ENCODE results near the gene PDE3B. TPM values are rescaled to one million over a fixed set of nuclear protein-coding genes. Genes with fewer than 3 reads are reported as not detected.
"Not testable (repeated sequence)": the region's sequence is repeated elsewhere in the genome, so short reads cannot be mapped to it uniquely, and the experiment has no call there.

The PDE3B gene
- total RNA-seq, 1 donor from 2014 or later: 0.17 TPM

DNA sequence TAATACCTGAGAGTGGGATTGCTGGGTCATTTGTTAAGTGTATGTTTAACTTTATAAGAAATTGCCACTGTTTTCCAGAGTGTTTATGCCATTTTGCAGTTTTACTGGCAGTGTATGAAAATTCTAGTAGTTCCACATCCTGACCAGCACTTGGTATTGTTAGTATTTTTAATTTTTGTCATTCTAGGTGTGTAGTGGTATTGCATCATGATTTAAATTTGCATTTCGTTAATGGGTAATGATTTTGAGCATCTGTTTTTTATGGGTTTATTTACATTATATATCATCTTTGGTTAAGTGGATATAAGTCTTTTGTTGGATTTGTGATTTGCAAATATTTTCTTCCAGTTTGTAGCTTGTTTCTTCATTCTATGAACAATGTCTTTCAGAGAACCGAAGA is 34.7 kb downstream of the PDE3B start:
- DNase-seq: no peak

DNA sequence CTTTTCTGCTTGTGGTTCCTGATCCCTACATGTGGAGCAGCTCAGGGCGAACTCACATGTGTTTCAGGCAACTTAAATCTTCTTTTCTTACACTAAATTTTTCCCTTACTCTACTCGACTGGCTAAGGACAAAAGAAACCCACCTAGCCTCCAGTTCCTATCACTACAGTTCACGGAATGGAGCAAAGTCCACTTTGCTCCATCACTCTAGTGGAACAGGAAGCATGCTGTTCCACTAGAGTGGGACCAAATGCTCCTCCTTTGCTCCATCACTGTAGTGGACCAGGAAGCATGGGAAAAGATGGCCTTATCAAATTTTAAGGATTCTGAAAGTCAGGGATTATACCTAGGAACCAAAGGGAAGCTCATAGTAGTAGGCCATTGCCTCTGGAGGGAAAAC is 36.1 kb downstream of the PDE3B start:
- no peak for DNase-seq

GRCh38 chr11:14684234-14684915 is 40.8 kb downstream of the PDE3B start:
- DNase-seq: not testable (repeated sequence)

DNA sequence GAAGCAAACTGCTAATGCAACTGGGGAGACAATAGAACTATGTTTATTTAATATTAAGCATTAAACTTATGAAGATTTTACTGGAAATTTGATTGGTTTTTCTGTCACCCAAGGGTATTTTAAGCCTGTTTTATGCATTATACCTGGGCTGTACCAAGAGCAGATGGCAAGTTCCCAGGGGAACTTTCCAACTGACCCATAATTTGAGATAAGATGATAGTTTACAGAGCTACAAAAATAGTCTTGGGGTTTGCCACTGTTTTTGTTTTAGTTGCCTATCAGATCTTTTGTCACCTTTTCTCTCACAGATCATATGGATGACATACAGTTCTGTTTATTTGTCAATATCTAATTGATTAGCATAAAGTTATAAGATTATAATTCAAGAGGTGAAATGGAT is 43.9 kb downstream of the PDE3B start:
- DNase-seq: no peak

DNA sequence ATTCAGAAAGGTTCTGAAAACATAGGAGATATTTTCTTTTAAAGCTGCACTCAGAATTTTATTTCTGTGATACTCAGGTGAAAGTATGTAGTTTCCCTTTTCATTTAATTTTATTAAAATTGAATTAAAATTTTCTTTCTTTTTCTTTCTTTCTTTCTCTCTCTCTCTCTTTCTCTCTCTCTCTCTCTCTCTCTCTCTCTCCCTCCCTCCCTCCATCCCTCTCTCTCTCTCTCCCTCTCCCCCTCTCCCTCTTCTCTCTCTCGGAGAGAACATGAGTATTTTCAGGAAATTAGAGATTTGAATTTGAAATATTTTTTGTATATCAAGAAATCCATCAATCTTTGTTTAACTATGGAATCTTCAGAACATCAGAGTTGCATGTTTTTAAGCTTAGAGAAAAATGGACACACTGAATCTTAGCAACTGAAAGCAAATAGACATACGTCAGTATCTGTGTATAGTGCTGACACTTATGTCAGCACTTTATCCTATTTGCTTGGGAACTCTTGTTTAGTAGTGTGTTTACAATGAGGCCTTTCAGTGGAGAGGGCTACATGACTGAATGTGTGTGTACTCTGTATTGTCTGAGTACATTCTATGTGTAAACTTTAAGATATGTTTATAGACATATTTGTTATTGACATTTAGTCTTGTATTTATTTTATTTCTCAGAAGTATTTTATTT is 44.5 kb downstream of the PDE3B start:
- DNase-seq: no peak

- DNase-seq: not testable (repeated sequence)
These were observed 52.1 kb downstream of the PDE3B start for GRCh38 chr11:14695656-14696055.

GRCh38 chr11:14698771-14699170 is 55.2 kb downstream of the PDE3B start:
- DNase-seq: no peak

DNA sequence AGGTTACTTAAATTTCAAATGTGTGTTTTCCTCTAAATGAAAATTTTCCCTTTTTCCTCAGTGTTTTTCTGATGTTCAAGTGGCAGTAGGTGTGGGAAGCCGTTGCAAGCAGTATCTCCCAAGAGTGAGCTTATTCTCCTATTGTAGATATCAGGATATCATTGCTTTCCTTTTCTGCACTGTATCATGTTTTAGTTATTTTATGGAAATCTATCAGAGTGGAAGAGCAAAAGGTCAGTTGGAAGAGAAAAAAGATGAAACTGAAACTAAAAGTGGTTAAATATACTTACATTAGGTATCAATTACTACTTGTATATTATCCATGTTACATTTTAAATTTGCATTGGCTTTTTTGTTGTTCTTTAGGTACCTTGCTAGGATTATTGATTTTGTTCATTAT is 57.0 kb downstream of the PDE3B start:
- DNase-seq: no peak

DNA sequence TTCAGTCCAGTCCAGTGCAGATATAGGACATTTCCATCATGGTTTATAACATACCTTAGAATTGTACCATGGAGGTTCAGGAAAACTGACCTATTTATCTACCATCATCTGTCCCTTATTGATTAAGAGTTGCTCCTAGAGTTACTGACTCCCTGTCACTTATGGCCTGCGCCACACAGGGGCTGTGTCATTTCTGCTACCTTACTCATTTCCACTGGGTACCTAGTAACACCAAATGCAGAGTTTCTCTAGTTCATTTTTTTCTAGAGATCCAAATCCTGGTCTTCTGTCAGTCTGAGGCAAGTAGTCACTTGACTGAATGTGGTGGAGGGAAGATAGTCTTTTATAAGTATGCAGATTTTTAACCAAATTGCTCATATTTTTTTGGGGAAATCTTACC is 59.2 kb downstream of the PDE3B start:
- DNase-seq: no peak

- DNase-seq: no peak
These were observed 60.1 kb downstream of the PDE3B start for GRCh38 chr11:14703731-14704130.

DNA sequence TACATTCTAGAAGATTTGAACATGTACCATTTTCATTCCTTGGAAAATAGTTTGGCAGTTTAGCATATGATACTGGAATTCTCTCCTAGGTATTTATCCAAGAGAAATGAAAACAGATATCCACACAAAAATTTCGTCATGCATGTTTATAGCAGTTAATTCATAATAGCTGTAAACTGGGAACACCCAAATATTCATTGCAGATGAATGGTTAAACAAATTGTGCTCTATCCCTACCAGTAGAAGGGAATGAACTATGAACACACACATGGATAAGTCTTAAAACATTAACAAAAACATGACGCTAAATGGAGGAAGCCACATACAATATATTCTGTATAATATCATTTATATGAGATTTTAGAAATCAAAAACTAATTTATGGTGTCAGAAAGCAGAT is 61.5 kb downstream of the PDE3B start:
- no peak for DNase-seq

DNA sequence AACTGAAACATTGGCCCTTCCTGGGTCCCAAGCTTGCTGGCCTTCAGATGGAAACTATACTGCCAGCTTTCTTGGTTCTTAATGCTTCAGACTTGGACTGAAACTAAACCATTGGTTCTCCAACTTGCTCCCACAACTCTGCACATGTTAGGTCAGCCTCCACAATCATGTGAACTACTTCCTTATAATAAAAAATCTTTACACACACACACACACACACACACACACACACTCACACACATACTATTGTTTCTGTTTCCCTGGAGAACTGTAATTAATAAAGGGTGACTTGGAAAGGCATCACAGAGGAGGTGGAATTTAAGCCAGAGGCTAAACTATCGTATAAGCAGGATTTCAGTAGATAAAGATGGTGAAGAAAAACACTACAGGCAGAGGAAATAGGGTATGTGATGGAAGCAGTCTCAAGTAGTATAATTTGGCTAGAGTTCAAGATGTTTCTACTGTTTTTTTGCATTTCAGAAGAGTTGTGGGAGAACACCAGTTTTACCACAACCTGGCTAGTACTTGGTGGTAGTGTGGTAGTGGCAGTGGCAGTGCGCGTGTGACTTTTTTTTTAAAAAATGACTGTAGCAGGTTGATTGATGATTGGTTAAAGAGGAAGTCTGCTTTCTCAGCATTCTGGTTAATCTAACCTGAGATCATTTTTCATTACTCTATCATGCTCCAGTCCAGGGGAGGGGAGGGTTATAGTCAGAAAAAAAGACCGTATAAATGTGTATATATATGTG is 70.1 kb downstream of the PDE3B start:
- DNase-seq: no peak

GRCh38 chr11:14715669-14716068 is 72.1 kb downstream of the PDE3B start:
- DNase-seq: not testable (repeated sequence)

GRCh38 chr11:14722496-14722895 is 78.9 kb downstream of the PDE3B start:
- no peak for DNase-seq

- no peak for DNase-seq
These were observed 81.5 kb downstream of the PDE3B start for GRCh38 chr11:14725150-14725549.

DNA sequence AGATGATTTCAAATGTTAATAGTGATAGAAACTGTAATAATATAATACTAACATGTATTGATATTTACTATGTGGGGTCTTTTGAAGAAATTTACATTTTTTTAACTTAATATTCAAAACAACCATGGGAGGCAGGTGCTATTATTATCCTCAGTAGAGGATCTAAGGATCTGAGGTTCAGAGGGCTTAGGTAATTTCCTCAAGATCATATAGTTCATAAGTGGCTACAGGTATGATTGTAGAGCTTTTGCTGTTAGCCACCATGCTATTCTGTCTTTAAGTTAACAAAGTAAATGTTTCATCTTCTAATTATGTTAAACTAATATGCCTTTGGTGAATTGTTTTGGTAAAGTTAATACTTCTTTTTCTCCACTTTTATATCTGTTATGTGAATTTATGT is 83.6 kb downstream of the PDE3B start:
- DNase-seq: no peak

DNA sequence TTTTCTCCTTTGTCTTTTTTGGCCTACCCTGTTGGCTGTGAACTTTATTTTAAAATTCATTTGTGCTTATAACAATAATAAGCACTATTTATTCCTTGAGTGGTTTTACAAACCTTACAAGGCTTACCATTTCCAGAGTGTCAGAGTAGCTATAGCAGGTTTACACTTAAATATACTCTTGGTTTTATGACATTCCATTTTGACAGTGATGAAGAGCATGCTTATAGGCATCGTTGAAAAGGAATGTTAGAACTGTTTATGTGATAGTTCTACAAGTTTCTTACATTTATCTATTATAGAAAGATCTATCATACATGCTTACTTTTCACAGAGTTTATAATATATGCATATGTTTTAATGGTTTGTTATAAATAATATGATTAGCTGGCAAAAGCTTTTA is 84.1 kb downstream of the PDE3B start:
- no peak for DNase-seq

- DNase-seq: not testable (repeated sequence)
These were observed 96.9 kb downstream of the PDE3B start for GRCh38 chr11:14740539-14740938.

GRCh38 chr11:14741195-14741594 is 97.6 kb downstream of the PDE3B start:
- DNase-seq: no peak

DNA sequence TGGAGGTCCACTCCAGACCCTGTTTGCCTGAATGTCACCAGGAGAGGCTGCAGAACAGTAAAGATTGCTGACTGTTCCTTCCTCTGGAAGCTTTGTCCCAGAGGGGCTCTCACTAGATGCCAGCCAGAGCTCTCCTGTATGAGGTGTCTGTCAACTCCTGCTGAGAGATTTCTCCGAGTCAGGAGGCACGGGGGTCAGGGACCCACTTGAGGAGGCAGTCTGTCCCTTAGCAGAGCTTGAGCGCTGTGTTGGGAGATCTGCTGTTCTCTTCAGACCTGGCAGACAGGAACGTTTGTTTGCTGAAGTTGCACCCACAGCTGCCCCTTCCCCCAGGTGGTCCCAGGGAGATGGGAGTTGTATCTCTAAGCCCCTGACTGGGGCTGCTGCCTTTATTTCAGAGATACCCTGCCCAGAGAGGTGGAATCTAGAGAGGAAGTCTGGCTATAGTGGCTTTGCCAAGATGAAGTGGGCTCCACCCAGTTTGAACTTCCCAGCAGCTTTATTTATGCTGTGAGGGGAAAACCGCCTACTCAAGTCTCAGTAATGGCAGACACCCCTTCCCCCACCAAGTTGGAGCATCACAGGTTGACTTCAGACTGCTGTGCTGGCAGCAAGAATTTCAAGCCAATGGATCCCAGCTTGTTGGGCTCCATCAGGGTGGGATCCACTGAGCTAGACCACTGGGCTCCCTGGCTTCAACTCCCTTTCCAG is 99.4 kb downstream of the PDE3B start:
- DNase-seq: no peak

DNA sequence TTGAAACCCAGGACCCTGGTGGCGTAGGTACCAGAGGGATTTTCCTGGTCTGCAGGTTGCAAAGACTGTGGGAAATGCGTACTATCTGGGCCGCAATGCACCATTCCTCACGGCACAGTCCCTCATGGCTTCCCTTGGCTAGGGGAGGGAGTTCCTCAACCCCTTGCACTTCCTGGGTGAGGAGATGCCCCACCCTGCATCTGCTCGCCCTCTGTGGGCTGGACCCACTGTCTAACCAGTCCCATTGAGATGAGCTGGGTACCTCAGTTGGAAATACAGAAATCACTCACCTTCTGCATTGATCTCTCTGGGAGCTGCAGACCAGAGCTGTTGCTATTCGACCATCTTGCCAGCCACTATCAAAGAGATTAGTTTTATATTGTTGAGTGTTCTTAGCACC is 100.1 kb downstream of the PDE3B start:
- not testable (repeated sequence) for DNase-seq

DNA sequence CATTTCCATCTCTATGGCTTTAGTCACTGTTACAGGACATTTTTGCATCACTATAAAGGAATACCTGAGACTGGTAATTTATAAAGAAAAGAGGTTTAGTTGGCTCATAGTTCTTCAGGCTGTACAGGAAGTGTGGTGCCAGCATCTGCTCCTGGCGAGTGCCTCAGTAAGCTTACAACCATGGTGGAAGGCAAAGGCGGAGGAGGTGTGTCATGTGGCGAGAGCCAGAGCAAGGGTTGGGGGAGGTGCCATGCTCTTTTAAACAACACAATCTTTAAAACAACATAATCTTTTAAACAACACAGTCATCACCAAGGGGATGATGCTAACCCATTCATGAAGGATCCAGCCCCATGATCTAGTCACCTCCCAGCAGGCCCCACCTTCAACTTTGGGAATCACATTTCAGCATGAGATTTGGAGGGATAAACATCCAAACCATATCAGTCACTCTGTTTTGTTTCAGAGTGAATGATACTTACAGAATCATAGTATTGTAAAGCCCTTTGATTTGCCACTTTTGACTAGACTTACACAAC is 103.3 kb downstream of the PDE3B start:
- DNase-seq: no peak

DNA sequence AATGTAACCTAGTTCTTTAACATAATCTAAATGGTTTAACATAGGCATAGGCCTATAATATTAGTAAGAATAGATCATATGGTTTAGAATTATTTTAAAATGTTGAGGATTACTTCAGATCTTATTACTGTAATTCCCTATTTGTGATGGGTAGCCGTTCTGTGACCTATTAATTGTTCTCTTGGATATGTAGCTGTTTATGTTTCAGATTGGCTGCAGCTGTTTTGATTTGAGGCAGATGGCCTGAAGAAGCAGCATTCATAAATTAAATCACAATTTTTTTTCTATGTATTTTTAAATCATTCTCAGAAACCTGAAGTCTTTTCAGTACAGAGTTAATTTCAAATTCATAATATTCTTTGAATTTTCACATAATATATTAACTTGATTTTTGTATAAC is 104.5 kb downstream of the PDE3B start:
- DNase-seq: no peak

Data from dermis blood vessel endothelial cell (primary cell).